ENCODE data around the gene MYH14.

MYH14 gene

DNA sequence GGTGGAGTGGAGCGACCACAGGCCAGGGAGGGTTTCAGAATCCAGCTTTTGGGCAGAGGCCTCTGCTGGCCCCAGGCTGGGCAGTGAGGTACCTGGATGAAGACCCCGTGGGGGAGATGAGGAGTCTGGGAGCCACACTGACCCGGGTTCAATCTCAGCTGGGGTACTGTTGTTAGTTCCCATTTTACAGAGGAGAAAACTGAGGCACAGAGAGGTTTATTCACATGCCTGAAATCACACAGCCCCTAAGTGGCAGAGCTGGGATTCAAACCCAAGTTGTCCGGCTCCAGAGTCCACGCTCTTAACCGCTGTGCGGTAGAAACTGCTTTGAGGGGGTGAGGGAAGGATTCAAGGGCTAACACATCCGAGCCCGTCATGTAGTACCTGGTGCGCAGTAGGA, 45.0 kb downstream of the MYH14 start:
- ChIA-PET CTCF (no interaction called here), POLR2A (no interaction called here)
- TF ChIP-seq CTCF (IDR thresholded peaks at IDR 0.05; ENCODE audit: insufficient read depth, low read length, missing control alignments), result no peak

GRCh38 chr19:50248826-50249225, 45.4 kb downstream of the MYH14 start:
- TF ChIP-seq CTCF (IDR thresholded peaks at IDR 0.05; ENCODE audit: insufficient read depth, low read length, missing control alignments), result no peak
- ChIA-PET CTCF (no interaction called here), POLR2A (no interaction called here)
- no peak overlapping the region for H3K4me3 ChIP-seq (ENCODE audit: low read depth, low read length)
- no peak for DNase-seq (ENCODE audit: low read depth, low spot score)

More for the DNA sequence above, 45.0 kb downstream of the MYH14 start:
- no peak for DNase-seq (ENCODE audit: low read depth, low spot score)
- no peak overlapping the region for H3K4me3 ChIP-seq (ENCODE audit: low read depth, low read length)

DNA sequence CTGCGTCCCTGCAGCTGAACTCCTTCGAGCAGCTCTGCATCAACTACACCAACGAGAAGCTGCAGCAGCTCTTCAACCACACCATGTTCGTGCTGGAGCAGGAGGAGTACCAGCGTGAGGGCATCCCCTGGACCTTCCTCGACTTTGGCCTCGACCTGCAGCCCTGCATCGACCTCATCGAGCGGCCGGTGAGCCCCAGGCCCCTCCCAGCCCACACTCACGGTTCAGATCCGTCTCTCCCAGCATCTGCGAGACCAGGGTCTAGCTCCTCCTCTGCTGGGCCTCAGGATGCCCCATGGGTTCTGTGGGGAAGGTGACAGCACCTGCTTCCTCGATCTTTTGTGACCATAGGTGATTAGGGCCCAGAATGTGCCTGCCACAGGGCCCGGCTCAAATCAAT, 46.2 kb downstream of the MYH14 start:
- H3K4me3 ChIP-seq (ENCODE audit: low read depth, low read length), result no peak overlapping the region
- no peak for TF ChIP-seq CTCF (IDR thresholded peaks at IDR 0.05; ENCODE audit: insufficient read depth, low read length, missing control alignments)
- ChIA-PET CTCF (no interaction called here), POLR2A (no interaction called here)
- no peak for DNase-seq (ENCODE audit: low read depth, low spot score)

GRCh38 chr19:50250450-50251136, 47.2 kb downstream of the MYH14 start:
- H3K4me3 ChIP-seq (ENCODE audit: low read depth, low read length), result no peak overlapping the region
- DNase-seq (ENCODE audit: low read depth, low spot score), result no peak
- ChIA-PET CTCF (no interaction called here), POLR2A (no interaction called here)
- TF ChIP-seq CTCF (IDR thresholded peaks at IDR 0.05; ENCODE audit: insufficient read depth, low read length, missing control alignments), result no peak

- TF ChIP-seq CTCF (IDR thresholded peaks at IDR 0.05; ENCODE audit: insufficient read depth, low read length, missing control alignments), result peak; percentile 45
- ChIA-PET CTCF (interaction anchor here (0.7 kb wide), 2 partner anchors 76 to 670 kb away, joined by 3 read pairs; partner anchors contain the start of gene KCNC3), POLR2A (no interaction called here)
- no peak for DNase-seq (ENCODE audit: low read depth, low spot score)
- H3K4me3 ChIP-seq (ENCODE audit: low read depth, low read length), result no peak overlapping the region
These were observed 48.9 kb downstream of the MYH14 start for GRCh38 chr19:50252111-50252886.

- no peak overlapping the region for H3K4me3 ChIP-seq (ENCODE audit: low read depth, low read length)
- DNase-seq (ENCODE audit: low read depth, low spot score), result no peak
- ChIA-PET POLR2A (no interaction called here), CTCF (interaction anchor here (0.7 kb wide), 1 partner anchor 76 kb away, joined by 3 read pairs; the partner anchor contains the start of gene KCNC3)
- TF ChIP-seq CTCF (IDR thresholded peaks at IDR 0.05; ENCODE audit: insufficient read depth, low read length, missing control alignments), result no peak
These were observed 49.5 kb downstream of the MYH14 start for GRCh38 chr19:50252887-50253268.

All from AG04449 (cell line).